Astrocyte (in vitro differentiated cells and primary cell): ENCODE measurements around the gene NPAS3.

Experiments
- EZH2 ChIP-seq: IDR thresholded peaks from 2 replicates; pipeline ENCODE4 v1.6.1; 2012; ENCODE audit warnings: mild to moderate bottlenecking, low read length, inconsistent platforms; ENCODE audit not compliant: insufficient read depth
- TF ChIP-seq, protein P1 (sequence below): IDR thresholded peaks from 2 replicates; pipeline ENCODE4 v1.5.1; 2011; ENCODE audit warnings: low read depth, mild to moderate bottlenecking, inconsistent platforms, low read length, moderate library complexity; ENCODE audit not compliant: insufficient read depth

DNA sequence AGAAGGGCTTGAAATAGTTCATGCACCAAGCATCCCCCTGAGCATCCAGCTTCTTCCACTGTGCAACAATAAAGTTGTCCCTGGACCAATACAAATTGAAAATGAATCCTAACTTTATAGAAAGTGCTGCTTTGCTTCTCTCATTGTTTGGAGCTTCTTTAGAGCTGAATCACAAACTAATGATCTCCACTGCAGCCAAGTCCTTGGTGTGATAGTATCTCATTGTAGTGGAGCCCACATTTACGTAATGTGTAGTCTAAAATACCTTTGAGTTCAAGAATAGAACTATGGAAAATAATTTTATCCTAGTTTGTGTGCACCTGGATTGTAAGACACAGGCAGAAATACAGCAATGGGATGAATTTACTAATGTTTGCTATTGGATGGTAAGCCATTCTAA lies 692.3 kb downstream of the NPAS3 start:
- TF ChIP-seq, protein P1, sequence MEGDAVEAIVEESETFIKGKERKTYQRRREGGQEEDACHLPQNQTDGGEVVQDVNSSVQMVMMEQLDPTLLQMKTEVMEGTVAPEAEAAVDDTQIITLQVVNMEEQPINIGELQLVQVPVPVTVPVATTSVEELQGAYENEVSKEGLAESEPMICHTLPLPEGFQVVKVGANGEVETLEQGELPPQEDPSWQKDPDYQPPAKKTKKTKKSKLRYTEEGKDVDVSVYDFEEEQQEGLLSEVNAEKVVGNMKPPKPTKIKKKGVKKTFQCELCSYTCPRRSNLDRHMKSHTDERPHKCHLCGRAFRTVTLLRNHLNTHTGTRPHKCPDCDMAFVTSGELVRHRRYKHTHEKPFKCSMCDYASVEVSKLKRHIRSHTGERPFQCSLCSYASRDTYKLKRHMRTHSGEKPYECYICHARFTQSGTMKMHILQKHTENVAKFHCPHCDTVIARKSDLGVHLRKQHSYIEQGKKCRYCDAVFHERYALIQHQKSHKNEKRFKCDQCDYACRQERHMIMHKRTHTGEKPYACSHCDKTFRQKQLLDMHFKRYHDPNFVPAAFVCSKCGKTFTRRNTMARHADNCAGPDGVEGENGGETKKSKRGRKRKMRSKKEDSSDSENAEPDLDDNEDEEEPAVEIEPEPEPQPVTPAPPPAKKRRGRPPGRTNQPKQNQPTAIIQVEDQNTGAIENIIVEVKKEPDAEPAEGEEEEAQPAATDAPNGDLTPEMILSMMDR: no peak
- no peak for TF ChIP-seq EZH2
